ENCODE measurements around the gene SESN3.
"Not testable (repeated sequence)": the region's sequence is repeated elsewhere in the genome, so short reads cannot be mapped to it uniquely, and the experiment has no call there.

The SESN3 gene

DNA sequence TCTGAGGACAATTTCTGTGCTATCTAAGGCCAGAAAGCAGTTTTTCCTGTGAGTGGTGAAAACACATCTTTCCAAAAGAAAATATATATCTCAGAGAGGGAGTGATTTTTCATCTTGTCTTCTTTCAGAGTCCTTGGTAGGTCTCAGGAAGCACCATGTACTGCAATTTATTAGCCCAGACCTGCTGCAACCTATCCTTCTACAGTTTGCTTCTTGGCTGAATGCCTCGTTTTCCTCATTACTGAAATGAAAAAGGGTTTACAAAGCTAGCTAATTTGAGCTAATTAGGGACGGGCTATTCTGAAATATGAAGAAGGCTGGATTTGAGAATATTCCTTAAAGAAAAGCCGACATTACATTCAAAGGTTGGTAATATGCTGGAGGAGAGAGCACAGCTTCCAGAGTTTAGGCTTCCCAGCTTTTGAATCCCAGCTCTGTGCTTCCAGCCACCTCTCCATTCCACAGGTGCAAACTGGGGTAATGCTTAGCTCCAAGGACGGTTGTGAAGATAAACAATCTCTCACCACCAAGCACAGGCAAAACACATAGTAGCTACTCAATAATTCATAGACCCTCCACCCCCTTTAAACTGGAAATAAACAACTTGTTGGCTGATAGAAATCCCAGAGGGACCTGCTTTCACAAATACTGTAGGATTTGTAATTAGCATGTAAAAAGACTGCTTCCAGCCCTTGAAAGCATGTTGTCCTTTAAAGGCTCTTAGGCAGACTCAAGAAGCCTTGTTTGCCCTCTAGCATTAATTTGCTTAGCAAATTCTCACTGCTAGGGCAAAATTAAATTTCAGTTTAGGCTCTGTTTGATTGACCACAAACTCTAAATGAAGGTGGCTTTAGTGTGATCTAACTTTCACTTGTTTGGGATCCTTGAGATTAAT lies 24.5 kb upstream of the SESN3 start:
- Mint-ChIP-seq H3K4me3 (no peak overlapping the region), H3K4me1 (ENCODE audit: low read depth) (peaks cover 43% of the 10 kb centered on the region), H3K9me3 (ENCODE audit: low read depth) (no peaks in the 10 kb centered on the region), H3K36me3 (peaks cover 2% of the 10 kb centered on the region), H3K27me3 (no peaks in the 10 kb centered on the region), H3K27ac (peak overlapping the region; percentile 68)

DNA sequence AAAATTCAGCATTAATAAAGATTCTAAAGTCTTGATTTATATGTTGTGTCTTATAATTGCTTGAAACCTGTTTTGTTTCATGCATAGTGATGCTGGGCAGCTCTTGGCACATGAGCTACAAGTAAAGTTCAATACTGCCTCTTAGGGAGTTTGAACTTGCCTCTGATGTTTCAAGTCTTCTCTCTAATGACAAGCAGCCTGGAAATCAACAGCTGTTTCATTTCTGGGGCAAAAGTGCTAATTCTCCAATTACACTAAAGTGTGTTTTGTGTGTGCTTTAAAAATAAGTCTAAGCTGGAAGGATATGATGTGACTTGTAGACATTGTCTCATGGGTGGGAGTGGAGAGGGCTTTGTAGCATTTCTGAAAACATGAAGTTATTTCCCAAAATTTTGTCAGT lies 23.7 kb upstream of the SESN3 start:
- peaks cover 43% of the 10 kb centered on the region for H3K4me1 Mint-ChIP-seq (ENCODE audit: low read depth)
- H3K27ac Mint-ChIP-seq, result peak overlapping the region; percentile 68
- no peak overlapping the region for H3K4me3 Mint-ChIP-seq
- peaks cover 2% of the 10 kb centered on the region for H3K36me3 Mint-ChIP-seq
- no peaks in the 10 kb centered on the region for H3K27me3 Mint-ChIP-seq
- H3K9me3 Mint-ChIP-seq (ENCODE audit: low read depth), result no peaks in the 10 kb centered on the region

DNA sequence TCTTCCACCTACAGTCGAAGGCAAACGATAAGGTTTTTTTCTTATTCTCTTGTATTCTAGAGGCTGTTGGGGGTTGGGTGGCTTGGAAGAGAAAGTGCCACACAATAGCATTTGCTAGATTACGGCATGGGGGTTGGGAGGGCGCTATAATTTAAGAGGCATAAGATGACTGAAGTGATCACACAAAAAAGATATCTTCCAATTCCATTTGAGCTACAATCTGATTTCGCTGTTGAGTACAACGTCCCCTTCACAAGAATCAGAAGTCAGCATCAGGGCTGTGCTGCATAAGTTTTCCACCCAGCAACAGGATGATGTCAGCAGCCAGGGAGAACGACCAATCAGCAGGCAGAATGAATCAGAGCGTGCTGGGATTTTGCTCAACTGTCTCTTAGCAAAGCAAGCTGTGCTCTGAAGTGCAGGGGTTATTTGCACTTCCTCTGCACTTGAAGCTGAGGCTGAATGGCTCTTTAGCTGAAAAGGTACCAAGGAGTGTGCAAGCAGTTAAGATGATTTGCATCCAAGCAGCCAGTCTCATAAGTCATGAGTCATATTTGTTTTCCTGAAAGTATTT lies 23.2 kb upstream of the SESN3 start:
- H3K4me3 Mint-ChIP-seq, result peak overlapping the region; percentile 87
- H3K4me1 Mint-ChIP-seq (ENCODE audit: low read depth), result peaks cover 43% of the 10 kb centered on the region
- no peaks in the 10 kb centered on the region for H3K27me3 Mint-ChIP-seq
- H3K27ac Mint-ChIP-seq, result peak overlapping the region; percentile 87
- H3K9me3 Mint-ChIP-seq (ENCODE audit: low read depth), result no peaks in the 10 kb centered on the region
- peaks cover 2% of the 10 kb centered on the region for H3K36me3 Mint-ChIP-seq

DNA sequence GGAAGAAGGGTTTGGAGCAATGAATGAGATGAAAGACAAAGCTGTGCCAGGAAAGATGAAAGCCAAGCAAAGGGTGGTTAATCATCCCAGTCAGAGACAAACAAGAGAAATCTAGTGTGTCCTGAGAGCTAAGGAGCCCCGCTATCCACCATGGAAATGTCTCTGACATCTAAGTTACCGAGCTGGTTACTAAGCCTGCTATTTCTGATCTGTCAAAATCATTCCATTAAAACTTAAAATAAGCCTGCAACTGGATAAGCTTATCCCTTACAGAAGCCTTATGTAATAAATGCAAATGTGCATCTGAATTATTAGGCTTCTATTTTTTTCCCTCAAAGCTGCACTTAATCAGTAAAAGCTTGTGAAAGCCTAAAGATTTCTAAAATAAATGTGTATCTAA lies 22.1 kb upstream of the SESN3 start:
- no peaks in the 10 kb centered on the region for H3K36me3 Mint-ChIP-seq
- H3K4me3 Mint-ChIP-seq, result no peak overlapping the region
- peaks cover 45% of the 10 kb centered on the region for H3K4me1 Mint-ChIP-seq (ENCODE audit: low read depth)
- peak overlapping the region; percentile 46 for H3K27ac Mint-ChIP-seq
- H3K9me3 Mint-ChIP-seq (ENCODE audit: low read depth), result no peaks in the 10 kb centered on the region
- no peaks in the 10 kb centered on the region for H3K27me3 Mint-ChIP-seq

DNA sequence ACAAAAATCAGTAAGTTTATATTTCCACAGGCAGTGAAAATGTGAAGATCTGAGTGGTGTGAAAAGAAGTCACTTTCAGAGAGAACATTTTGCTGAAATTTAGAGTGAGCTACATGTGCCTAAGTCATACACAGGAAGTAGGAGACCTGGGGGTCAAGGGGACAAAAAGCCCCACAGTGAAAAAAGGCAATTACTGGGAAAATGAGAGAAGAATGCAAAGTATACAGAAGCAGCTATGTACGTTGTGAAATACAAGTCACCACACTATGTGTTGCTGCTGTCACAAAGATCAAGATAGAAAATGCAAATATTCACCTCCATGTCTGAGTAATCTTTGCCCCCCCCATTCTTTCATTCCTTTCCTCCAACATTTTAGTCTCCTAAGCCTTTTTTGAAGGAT lies 21.6 kb upstream of the SESN3 start:
- no peak overlapping the region for H3K4me3 Mint-ChIP-seq
- peaks cover 44% of the 10 kb centered on the region for H3K4me1 Mint-ChIP-seq (ENCODE audit: low read depth)
- H3K27ac Mint-ChIP-seq, result peak overlapping the region; percentile 50
- H3K27me3 Mint-ChIP-seq, result no peaks in the 10 kb centered on the region
- H3K9me3 Mint-ChIP-seq (ENCODE audit: low read depth), result no peaks in the 10 kb centered on the region
- H3K36me3 Mint-ChIP-seq, result no peaks in the 10 kb centered on the region

DNA sequence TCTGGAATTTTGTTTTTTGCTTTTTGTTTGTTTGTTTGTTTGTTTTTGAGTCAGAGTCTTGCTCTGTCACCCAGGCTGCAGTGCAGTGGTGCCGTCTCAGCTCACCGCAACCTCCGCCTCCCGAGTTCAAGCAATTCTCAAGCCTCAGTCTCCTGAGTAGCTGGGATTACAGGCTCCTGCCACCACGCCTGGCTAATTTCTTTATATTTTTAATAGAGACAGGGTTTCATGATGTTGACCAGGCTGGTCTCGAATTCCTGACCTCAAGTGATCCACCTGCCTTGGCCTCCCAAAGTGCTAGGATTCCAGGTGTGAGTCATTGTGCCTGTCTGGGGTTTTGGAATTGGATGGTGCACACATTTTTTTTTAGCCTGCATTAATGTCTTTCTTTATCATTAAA lies 20.9 kb upstream of the SESN3 start:
- H3K27me3 Mint-ChIP-seq; H3K9me3 Mint-ChIP-seq (ENCODE audit: low read depth); H3K4me3 Mint-ChIP-seq; H3K36me3 Mint-ChIP-seq; H3K27ac Mint-ChIP-seq: not testable (repeated sequence)
- H3K4me1 Mint-ChIP-seq (ENCODE audit: low read depth), result peaks cover 42% of the 10 kb centered on the region

DNA sequence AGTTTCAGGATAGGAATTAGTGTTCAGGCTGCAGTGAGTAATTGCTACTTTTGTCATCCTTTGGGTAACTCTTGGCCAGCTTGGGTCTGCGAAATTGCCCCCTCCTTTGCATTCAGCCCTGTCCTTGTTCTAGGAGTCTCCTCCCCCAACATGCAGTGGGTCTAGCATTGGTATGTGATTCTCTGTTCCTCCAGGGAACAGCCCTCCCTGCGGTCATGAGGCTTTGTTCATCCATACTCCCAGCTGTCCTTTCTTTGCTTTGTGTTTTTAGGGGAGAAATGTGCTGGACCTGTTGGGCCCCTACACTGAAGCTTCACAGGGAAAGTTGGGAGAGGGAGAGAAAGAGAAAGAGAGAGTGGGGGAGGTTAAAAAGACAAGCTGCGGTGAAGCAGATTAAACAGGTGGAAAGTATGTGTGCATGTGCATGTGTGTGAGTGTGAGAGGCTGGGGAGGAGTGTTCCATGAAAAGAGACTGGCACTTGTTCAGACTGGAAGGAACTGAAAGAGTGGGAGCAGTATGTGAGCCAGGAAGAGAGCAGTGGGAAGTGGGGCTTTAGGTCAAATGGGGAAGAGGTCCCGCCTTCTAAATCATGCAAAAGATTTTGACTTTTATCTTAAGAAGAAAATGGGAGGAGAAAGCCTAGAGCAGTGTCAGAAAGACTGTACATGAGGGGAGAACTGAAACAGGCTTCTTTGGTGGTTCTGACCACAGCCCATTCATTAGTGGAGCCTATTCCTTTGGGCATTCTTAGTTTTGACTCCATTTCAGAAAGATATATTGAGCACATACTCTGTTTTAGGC lies 17.9 kb upstream of the SESN3 start:
- no peaks in the 10 kb centered on the region for H3K9me3 Mint-ChIP-seq (ENCODE audit: low read depth)
- no peaks in the 10 kb centered on the region for H3K36me3 Mint-ChIP-seq
- no peak overlapping the region for H3K4me3 Mint-ChIP-seq
- peaks cover 20% of the 10 kb centered on the region for H3K4me1 Mint-ChIP-seq (ENCODE audit: low read depth)
- H3K27me3 Mint-ChIP-seq, result no peaks in the 10 kb centered on the region
- no peak overlapping the region for H3K27ac Mint-ChIP-seq

DNA sequence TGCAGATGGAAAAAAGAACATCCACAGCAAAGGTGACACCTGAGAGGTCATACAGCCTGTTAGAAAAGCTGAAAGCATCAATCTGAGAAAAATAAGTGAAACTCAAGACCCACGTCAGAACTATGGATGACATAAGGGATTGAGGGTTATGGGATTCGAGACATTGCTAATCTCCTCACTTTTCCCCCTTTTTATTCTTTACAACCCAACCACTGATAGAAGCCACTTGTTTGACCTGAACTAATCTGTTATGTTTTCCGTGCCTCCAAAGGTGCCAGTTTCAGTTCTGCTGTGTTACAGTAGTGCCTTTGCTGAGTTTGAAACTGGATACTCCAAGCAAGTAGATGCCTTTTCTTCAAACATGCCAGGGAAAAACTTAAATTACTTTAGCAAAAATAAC lies 16.9 kb upstream of the SESN3 start:
- Mint-ChIP-seq H3K36me3 (no peaks in the 10 kb centered on the region), H3K9me3 (ENCODE audit: low read depth) (no peaks in the 10 kb centered on the region), H3K27ac (no peak overlapping the region), H3K27me3 (no peaks in the 10 kb centered on the region), H3K4me1 (ENCODE audit: low read depth) (peaks cover 15% of the 10 kb centered on the region), H3K4me3 (no peak overlapping the region)

DNA sequence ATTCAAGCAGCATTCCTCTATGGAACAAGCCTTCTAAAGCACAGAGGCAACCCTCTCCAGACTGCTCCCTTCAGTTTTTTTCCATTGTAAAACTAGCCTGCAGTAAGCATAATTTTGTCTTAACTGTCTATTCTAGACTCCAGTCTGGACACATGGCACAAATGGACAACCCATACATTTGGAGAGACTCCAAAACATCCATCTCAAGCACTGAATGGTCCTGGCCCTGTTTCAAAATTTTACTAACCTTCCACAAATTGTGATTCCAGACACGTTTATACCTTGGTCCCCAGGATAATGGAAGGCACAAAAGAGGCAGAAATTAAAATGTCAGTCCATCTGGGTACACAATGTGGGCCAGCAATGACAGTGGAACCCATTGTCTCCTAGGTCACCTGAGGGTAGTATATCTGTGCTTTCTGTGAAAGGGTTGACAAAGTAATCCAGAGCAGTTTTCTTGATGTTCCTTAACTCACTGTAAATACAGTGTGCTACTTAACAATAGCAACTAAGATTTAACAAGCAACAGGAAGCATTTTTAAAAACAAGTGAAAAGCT lies 16.2 kb upstream of the SESN3 start:
- no peak overlapping the region for H3K27ac Mint-ChIP-seq
- no peaks in the 10 kb centered on the region for H3K27me3 Mint-ChIP-seq
- H3K9me3 Mint-ChIP-seq (ENCODE audit: low read depth), result no peaks in the 10 kb centered on the region
- no peaks in the 10 kb centered on the region for H3K36me3 Mint-ChIP-seq
- peaks cover 11% of the 10 kb centered on the region for H3K4me1 Mint-ChIP-seq (ENCODE audit: low read depth)
- H3K4me3 Mint-ChIP-seq, result no peak overlapping the region

DNA sequence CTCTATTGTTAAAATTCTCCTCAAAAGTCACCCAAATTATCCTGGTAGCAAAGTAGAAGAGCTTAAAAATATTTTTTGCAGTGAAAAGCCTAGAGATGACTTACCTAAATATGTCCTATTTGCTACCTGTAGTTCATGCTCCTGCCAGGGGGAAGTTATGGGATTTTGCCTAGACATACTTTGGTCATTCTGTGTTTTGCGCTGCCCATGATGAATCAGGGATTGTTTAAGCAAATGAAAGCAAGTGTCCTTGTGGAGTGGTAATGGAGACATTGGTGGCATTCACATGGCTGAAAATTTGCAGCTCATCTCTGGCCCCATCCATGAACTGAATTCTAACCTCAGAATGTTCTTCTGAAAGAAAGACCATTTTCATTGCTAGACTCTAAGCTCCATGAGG lies 14.6 kb upstream of the SESN3 start:
- H3K4me3 Mint-ChIP-seq, result no peak overlapping the region
- H3K4me1 Mint-ChIP-seq (ENCODE audit: low read depth), result peaks cover 10% of the 10 kb centered on the region
- H3K36me3 Mint-ChIP-seq, result no peaks in the 10 kb centered on the region
- H3K9me3 Mint-ChIP-seq (ENCODE audit: low read depth), result no peaks in the 10 kb centered on the region
- H3K27ac Mint-ChIP-seq, result no peak overlapping the region
- no peaks in the 10 kb centered on the region for H3K27me3 Mint-ChIP-seq

DNA sequence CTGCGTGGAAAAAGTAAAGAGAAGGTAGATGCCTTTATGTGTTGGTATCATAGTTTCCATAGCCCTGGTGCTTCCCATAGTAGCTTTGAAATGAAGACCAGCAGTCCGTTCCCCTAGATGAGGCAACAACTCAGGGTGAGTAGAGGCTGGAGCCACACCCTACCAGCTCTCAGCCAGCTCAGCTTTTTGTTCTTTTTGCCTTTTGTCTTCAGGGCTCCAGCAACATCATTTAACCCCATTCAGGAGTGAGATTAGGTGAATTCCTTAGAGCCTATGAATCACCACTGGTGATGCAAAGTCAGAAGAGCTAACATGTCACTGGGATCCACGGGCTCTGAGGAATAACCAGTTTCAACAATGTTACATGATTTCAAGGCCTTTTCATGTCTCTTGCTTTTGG lies 14.0 kb upstream of the SESN3 start:
- Mint-ChIP-seq H3K27ac (no peak overlapping the region), H3K4me3 (no peak overlapping the region), H3K9me3 (ENCODE audit: low read depth) (no peaks in the 10 kb centered on the region), H3K4me1 (ENCODE audit: low read depth) (peaks cover 10% of the 10 kb centered on the region), H3K36me3 (no peaks in the 10 kb centered on the region), H3K27me3 (no peaks in the 10 kb centered on the region)

DNA sequence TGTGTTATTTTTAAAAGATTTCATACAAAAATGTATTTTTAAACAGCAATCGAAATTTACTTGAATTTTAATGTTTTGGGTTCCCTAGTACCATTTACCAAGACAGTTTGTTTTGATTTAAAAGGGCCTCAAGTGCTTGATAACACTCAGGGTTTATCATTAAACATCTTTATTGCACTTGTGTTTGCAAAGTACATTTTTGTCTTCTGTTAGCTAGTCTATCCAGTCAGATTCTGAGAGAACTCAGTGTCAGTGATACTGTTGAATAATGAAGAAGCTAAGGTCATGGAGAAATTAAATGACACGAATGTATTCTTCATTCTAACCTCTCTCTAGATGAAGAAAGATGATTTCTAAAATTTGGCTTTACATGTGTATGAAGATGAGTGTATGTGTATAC lies 12.7 kb upstream of the SESN3 start:
- no peaks in the 10 kb centered on the region for H3K36me3 Mint-ChIP-seq
- H3K27me3 Mint-ChIP-seq, result no peaks in the 10 kb centered on the region
- no peak overlapping the region for H3K4me3 Mint-ChIP-seq
- peaks cover 8% of the 10 kb centered on the region for H3K4me1 Mint-ChIP-seq (ENCODE audit: low read depth)
- no peaks in the 10 kb centered on the region for H3K9me3 Mint-ChIP-seq (ENCODE audit: low read depth)
- H3K27ac Mint-ChIP-seq, result no peak overlapping the region

DNA sequence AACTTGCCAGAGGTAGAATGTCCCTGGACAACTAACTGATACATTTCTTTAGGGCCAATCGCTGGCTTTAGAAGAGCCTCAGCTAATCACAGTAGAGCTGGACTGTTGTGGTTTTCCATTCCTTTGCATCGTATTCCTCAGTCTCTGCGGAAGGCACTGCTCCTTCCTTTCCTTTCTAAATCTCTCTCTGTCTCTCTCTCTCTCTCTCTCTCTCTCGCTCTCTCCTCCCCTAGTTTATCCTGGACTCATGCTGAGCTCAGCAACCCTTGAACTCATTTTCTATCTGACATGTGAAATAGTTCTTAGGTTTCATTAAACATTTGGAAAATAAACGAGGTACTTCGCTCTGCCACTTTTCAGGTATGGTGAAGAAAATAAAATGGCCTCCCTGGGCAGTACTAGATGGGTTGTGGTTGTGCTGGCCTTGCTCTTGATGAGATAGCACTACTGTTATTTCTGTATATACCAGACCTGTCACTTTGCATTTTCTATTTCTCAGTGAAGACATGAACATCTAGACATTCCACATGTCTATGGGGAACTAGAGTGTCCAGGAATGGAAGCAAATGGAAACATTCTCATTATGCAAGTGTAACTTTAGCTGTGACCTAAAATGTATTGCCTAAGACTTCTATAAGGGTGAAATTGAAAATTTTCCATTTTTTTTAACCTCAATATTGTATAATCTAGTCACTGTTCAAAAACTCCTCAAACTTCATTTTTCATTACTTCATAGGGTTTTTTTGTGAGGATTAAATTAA lies 12.0 kb upstream of the SESN3 start:
- H3K4me3 Mint-ChIP-seq, result no peak overlapping the region
- no peaks in the 10 kb centered on the region for H3K9me3 Mint-ChIP-seq (ENCODE audit: low read depth)
- H3K36me3 Mint-ChIP-seq, result no peaks in the 10 kb centered on the region
- H3K27me3 Mint-ChIP-seq, result no peaks in the 10 kb centered on the region
- H3K4me1 Mint-ChIP-seq (ENCODE audit: low read depth), result peaks cover 8% of the 10 kb centered on the region
- H3K27ac Mint-ChIP-seq, result no peak overlapping the region

DNA sequence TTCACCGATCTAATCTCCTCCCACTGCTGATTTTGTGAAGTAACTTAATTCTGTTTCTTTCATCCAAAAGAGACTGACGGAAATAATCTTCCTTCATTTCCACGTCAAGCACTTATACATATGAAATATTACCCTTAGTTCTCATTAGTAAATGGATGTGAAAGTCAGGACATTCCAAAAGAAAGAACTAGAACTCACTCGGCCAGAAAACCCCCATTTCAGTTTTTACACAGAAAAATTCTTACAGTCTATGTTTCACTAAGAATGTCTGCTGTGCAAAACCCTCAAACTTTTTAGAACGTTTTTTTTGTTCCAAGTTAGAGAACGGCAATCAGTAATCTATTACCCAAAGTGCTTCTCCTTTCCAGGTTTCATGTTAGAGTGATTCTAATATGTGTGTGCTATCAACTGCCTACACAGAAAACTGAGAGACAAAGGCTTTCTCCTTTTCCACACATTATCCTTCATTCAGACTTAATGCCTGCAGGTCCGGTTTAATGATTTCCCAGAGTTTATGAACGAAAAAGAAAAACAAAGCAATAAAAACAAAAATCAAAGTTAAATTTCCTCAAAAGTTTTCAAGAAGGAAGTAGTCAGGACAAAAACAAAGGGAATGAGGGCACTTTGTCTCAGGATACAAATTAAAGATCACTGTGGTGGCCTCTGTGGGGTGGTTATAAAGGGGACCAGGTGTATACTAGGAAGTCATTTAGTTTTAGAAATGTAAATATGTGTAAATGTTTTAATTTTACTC lies 11.3 kb upstream of the SESN3 start:
- Mint-ChIP-seq H3K27ac (no peak overlapping the region), H3K9me3 (ENCODE audit: low read depth) (no peaks in the 10 kb centered on the region), H3K36me3 (no peaks in the 10 kb centered on the region), H3K27me3 (no peaks in the 10 kb centered on the region), H3K4me1 (ENCODE audit: low read depth) (peaks cover 8% of the 10 kb centered on the region), H3K4me3 (no peak overlapping the region)

Measured in activated naive CD8-positive, alpha-beta T cell (primary cell).